DMS114 treated with DMSO at 0.1 percent for 48 hours (cell line): ENCODE results near the gene APOA1.
"Not testable (repeated sequence)": the region's sequence is repeated elsewhere in the genome, so short reads cannot be mapped to it uniquely, and the experiment has no call there.

ENCODE experiments used
- DNase-seq: peaks from one replicate; lab custom pipeline; 2025; ENCODE audit not compliant: unreplicated experiment; lab: John Stamatoyannopoulos, UW

APOA1 gene

DNA sequence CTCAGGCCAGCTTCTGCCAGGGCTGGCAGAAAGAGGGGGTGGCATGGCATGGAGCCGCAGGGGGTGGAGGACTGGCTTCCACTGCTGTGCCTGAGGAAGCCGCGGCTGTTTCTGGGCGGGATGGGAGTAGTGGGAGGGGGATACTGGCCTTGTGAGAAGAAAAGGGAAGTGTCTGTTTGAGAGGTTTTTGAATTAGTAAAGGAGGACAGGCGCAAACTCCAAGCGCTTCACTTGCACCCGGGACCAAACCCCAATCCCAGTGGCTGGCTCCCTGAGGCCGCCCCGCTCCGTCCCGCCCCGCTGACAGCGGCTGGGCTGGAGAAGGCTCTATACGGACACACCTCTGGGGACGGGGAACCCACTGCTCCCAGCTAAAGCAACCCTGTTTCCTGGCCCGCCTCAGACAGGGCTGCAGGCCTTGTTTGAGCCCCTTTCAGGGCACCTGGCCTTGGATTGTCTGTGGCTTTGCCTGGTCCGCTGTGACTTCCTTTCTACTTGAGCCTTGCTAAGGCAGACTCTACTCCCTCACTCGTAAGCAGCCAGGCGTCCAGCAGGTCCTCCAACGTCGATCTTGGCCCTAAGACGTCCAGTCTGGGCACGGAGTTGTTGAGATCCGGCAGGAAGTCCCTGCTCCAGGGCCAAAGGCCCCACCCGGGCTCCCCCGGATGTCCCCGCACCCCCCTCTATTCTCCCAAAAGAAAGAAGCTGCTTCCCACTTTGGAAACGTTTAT is 2.2 kb downstream of the APOA1 start:
- no peak for DNase-seq

DNA sequence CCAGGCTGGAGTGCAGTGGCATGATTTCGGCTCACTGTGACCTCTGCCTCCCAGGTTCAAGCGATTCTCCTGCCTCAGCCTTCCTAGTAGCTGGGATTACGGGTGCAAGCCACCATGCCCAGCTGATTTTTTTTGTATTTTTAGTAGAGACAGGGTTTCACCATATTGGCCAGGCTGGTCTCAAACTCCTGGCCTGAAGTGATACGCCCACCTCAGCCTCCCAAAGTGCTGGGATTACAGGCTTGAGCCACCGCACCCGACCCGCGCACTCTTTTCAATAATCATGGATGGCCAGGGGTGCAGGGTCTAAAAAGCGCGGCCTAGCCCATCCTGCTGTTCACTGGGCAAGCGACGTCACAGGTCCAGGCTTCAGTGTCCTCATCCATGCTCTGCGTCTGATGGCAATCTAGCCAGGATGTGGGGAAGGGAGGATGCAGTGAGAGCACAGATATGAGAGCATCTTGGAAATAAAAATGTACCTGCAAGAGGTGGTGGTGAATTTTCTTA is 2.8 kb downstream of the APOA1 start:
- DNase-seq, result not testable (repeated sequence)

DNA sequence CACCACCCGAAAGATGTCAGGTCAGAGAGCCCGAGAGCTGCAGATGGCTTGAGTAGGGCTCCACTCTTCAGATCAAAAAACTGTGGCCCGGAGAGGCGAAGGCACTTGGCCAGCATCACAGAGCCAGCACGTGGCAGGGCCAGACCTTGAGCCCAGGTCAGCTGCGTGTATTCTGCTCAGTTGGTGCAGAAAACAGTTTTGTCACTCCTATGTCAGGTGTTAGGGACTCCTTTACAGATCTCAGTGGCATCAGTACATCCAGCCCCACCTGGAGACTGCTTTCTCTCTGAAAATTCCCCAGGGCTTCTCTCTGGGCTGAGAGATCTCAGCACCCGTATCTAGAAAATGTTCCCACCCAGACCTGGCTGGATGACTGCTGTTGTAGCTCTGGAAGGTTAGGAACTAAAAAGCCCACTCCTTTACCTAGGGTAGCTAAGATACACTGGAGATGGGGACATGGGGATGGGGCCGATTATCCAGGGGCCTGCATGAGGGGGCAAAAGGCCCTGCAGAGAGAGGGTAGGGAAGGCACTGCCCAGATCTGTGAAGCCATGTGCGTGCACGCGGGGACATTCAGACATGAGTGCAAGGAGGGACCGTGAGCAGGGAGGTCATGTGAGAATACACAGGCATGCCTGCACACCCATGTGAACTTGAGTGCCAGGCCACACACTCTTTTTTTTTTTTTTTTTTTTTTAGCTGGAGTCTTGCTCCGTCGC is 3.4 kb downstream of the APOA1 start:
- no peak for DNase-seq

DNA sequence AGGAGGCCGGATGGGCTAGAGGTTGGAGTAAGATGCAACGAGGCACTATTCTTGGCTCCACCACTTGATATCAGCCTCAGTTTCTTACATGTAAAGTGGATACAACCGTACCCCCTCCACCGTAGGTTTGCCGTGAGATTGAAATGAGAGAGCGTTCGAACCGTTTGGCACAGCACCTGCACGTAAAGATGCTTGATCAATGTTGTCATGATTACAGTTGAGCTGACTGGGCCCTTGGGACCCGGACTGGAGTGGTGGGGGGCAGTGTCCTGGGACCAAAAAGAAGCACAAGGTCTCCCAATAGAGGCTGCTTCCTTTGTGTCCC is 4.0 kb downstream of the APOA1 start:
- no peak for DNase-seq

DNA sequence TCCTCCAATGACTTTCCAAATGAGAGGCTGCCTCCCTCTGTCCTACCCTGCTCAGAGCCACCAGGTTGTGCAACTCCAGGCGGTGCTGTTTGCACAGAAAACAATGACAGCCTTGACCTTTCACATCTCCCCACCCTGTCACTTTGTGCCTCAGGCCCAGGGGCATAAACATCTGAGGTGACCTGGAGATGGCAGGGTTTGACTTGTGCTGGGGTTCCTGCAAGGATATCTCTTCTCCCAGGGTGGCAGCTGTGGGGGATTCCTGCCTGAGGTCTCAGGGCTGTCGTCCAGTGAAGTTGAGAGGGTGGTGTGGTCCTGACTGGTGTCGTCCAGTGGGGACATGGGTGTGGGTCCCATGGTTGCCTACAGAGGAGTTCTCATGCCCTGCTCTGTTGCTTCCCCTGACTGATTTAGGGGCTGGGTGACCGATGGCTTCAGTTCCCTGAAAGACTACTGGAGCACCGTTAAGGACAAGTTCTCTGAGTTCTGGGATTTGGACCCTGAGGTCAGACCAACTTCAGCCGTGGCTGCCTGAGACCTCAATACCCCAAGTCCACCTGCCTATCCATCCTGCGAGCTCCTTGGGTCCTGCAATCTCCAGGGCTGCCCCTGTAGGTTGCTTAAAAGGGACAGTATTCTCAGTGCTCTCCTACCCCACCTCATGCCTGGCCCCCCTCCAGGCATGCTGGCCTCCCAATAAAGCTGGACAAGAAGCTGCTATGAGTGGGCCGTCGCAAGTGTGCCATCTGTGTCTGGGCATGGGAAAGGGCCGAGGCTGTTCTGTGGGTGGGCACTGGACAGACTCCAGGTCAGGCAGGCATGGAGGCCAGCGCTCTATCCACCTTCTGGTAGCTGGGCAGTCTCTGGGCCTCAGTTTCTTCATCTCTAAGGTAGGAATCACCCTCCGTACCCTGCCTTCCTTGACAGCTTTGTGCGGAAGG is 4.8 kb downstream of the APOA1 start:
- DNase-seq, result no peak

DNA sequence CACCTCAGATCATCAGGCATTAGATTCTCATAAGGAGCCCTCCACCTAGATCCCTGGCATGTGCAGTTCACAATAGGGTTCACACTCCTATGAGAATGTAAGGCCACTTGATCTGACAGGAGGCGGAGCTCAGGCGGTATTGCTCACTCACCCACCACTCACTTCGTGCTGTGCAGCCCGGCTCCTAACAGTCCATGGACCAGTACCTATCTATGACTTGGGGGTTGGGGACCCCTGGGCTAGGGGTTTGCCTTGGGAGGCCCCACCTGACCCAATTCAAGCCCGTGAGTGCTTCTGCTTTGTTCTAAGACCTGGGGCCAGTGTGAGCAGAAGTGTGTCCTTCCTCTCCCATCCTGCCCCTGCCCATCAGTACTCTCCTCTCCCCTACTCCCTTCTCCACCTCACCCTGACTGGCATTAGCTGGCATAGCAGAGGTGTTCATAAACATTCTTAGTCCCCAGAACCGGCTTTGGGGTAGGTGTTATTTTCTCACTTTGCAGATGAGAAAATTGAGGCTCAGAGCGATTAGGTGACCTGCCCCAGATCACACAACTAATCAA is 5.6 kb downstream of the APOA1 start:
- no peak for DNase-seq

DNA sequence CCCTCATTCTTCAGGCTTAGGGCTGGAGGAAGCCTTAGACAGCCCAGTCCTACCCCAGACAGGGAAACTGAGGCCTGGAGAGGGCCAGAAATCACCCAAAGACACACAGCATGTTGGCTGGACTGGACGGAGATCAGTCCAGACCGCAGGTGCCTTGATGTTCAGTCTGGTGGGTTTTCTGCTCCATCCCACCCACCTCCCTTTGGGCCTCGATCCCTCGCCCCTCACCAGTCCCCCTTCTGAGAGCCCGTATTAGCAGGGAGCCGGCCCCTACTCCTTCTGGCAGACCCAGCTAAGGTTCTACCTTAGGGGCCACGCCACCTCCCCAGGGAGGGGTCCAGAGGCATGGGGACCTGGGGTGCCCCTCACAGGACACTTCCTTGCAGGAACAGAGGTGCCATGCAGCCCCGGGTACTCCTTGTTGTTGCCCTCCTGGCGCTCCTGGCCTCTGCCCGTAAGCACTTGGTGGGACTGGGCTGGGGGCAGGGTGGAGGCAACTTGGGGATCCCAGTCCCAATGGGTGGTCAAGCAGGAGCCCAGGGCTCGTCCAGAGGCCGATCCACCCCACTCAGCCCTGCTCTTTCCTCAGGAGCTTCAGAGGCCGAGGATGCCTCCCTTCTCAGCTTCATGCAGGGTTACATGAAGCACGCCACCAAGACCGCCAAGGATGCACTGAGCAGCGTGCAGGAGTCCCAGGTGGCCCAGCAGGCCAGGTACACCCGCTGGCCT is 7.1 kb downstream of the APOA1 start:
- no peak for DNase-seq

DNA sequence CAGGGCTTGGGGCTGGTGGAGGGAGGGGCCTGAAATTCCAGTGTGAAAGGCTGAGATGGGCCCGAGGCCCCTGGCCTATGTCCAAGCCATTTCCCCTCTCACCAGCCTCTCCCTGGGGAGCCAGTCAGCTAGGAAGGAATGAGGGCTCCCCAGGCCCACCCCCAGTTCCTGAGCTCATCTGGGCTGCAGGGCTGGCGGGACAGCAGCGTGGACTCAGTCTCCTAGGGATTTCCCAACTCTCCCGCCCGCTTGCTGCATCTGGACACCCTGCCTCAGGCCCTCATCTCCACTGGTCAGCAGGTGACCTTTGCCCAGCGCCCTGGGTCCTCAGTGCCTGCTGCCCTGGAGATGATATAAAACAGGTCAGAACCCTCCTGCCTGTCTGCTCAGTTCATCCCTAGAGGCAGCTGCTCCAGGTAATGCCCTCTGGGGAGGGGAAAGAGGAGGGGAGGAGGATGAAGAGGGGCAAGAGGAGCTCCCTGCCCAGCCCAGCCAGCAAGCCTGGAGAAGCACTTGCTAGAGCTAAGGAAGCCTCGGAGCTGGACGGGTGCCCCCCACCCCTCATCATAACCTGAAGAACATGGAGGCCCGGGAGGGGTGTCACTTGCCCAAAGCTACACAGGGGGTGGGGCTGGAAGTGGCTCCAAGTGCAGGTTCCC is 7.8 kb downstream of the APOA1 start, which contains the start of gene APOC3:
Gene APOC3 (plus strand): TSS at position 383 of the 659 bp plus-strand sequence. CDS start 676 bp downstream, outside the sequence.
- DNase-seq, result no peak

DNA sequence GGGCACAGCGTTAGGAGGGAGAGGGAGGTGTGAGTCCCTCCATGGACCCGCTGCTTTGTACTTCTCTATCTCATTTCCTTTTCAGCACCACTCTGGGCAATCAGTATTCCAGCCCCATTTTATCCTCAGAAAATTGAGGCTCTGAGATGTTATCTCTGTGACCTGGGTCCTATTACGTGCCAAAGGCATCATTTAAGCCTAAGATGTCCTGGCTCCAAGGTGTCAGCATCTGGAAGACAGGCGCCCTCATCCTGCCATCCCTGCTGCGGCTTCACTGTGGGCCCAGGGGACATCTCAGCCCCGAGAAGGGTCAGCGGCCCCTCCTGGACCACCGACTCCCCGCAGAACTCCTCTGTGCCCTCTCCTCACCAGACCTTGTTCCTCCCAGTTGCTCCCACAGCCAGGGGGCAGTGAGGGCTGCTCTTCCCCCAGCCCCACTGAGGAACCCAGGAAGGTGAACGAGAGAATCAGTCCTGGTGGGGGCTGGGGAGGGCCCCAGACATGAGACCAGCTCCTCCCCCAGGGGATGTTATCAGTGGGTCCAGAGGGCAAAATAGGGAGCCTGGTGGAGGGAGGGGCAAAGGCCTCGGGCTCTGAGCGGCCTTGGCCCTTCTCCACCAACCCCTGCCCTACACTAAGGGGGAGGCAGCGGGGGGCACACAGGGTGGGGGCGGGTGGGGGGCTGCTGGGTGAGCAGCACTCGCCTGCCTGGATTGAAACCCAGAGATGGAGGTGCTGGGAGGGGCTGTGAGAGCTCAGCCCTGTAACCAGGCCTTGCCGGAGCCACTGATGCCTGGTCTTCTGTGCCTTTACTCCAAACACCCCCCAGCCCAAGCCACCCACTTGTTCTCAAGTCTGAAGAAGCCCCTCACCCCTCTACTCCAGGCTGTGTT is 8.5 kb downstream of the APOA1 start:
- no peak for DNase-seq

DNA sequence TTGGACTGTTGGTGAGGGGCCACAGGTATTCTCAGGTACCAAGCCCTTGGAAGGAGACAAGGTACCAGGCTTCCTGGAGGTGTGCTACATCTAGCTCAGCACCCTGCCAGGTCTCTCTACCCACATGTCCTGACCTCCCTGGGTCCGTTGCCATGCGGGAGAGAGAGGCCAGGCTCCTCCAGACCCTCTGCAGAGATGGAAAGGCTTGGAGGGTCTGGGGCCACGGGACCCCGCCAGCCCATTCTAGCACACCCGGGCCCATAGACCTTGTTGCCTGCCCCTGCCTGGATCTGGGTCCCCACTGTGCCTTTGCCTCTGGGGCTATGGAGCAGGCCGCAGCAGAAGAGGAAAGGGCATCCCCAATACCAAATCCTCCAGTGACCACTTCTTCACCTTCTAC is 10.0 kb downstream of the APOA1 start:
- DNase-seq, result no peak

DNA sequence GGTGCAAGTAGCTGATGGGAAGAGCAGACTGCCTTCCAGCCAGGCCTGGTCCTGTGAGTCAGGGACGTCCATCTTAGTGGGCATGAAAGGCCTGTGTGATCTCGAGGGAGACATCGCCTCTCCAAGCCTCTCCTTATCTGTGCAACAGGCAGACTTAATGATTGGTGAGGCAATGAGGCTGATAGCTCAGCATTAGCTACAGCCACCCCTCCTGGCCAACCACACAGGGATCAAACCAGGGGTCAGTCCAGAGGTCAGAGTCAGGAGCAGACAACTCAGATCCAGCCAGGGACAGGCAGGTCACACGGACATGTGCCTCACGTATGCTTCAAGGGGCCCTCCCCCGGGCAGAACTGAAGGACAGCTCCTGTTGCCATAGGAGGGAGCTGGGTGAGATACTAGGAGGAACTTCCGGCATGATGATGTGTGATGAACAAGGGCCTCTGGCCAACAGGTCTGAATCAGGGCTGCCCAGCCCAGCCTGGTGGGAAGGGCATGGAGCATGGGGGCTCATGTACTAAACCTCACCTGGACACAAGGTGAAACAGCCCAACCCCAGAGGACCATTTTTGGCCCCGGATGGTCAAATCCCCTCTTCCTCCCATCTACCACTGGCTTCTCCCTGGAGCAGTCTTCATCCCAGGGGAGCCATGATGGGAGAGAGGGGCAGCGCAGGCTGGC is 10.5 kb downstream of the APOA1 start:
- DNase-seq, result no peak

DNA sequence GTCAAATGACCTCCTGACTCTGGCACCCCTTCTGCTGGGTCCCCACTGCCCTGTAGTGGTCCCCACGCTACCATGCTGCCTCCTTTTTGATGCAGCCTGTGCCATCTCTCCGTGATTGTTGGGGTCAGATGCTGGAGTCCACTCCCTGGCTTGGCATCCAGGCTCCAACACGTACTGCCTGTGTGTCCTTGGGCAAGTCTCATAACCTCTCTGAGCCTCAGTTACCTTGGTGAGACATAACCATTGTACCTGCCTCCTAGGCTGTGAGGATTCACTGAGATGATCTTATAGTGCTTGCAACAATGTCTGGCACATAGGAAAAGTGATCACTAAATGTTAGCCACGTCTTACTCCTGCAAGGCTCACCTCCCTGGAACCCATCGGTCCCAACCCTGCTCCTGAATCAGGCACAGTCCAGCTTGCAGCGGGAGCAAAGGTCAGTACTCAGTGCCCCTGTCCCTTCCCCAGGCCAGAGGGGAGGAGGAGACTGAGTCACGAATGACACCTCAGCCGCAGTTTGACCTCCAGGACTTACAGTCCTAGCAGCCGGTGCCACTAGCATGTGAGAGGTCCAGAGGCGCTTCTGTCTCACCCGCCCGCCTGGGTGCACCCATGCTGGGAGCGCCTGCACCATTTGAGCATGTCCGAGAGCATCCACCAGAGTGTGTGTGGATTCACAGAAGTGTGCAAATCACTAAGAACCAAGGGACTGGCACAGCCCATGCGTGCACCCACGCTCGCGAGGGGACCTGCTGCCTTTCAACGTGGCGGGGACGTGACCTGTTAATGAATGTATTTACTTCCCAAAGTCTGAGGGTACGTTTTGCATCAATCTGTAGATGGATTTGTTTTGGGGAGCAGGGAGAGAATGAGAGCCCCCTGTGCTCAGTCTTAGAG is 11.3 kb downstream of the APOA1 start:
- DNase-seq, result no peak

DNA sequence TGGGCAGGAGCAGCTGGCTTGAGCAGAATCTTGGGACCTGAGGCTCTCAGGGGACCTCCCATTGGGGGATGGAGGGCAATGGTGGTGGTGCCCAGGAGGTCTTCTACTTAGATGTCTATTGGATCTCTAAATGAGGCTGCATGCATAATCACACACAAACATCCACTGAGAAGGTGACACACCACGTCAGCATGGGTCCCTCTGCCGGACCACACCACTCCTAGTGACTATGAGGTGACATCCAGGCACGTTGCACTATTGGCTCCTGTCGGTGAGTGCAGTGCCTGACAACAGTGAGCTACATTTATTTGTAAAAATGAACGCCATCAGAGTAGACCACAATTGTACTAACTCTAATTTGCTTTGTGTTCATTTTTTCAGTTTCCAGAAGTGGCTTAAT is 12.0 kb downstream of the APOA1 start:
- no peak for DNase-seq

DNA sequence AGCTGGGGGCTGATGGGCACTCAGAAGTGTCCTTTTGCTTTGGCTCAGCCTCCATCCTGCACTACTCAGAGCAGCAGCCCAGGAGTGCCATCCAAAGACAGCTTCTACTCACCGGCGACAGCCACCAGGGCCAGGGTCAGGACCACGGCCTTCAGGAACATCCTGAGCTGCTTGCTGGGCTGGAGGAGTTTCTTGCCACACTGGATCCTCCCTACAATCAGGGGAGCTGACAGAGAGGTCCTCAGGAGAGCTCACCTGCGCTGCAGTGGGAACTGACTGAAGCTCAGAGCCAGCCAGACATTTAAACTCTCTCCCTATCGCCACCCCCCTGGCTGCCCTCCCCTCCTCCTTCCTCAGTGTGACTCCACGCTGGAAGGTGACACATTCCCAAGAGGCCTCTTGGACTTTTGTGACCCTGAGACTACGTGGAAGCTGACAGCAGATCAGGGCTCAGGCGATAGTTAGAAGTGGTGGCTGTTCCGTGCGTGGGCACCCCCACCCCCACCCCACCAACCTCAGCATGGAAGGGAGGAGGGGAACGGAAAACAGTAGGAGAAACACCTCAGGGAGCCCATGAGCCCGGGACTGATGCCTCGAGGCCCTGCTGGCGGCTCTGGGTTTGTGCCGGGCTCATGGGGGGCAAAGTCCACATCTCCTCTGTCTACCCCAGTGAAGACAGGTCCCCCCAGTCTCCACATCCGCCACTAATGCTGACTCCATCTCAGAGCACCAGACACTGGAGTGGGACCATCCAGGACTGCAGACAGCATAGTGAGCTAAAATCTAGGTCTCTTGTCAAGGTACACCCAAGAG is 14.2 kb downstream of the APOA1 start, which contains the start of gene APOA4:
Gene APOA4 (minus strand): TSS at position 274 of the 813 bp plus-strand sequence. CDS start 113 bp downstream, at position 161.
- DNase-seq, result no peak

DNA sequence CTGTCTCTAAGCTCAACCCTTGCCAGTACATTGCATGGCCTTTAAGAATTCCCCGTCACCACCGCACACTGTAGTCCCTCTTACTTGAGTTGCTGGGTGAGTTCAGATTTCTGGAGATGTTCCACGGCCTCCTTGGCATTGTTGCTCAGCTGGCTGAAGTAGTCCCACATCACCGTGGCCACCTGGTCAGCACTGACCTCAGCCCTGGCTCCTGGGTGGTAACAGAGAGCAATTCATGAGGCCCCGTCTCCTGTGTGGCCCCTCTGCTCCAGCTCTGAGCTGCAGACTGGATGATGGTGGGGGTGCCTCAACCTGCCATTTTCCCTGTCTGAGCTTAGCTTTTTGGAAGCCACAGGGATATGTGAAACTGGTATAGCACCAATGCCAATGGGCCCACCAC is 14.8 kb downstream of the APOA1 start:
- DNase-seq, result no peak
